PC-9 (cell line): Measurements from ENCODE around the gene PHC2.

Experiments
- CTCF ChIP-seq: fragments of 200-600 bp; sonication (generic); conservative IDR thresholded peaks from 2 replicates; pipeline ENCODE4 v1.6.1; 2017; ENCODE audit warnings: mixed run types, antibody characterized with exemption, mild to moderate bottlenecking, moderate library complexity
- EZH2 ChIP-seq: fragments of 200-600 bp; sonication (generic); IDR thresholded peaks from 2 replicates; pipeline ENCODE4 v1.8.0; 2017; ENCODE audit warnings: antibody characterized with exemption, low read depth

DNA sequence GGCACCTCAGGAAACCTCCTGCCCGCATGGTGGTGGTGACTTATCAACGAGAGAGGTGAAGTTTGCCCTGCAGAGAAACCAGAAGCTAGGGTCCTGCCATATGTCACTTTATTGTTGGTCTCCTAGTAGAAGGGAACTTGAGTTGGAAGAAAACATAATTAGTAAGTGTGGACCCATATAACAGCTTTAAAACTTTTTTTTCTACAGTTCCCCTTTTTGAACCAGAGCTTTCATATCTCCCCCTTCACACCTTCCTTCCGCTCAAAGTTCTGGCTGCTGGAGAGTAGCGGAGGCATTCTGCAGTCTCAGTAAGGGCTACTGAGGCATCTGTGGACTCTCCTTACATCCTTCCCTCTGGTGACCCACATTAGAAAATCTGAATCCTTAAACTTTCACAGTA lies 48.9 kb downstream of the PHC2 start:
- TF ChIP-seq CTCF = no peak
- no peak for TF ChIP-seq EZH2
